Stimulated activated CD8-positive, alpha-beta memory T cell treated with anti-CD3 and anti-CD28 coated beads, Interleukin-7, amount 100 ng/mL, for 4 hours (primary cell): ENCODE results near the gene FBLIM1.
"Not testable (repeated sequence)": the region's sequence is repeated elsewhere in the genome, so short reads cannot be mapped to it uniquely, and the experiment has no call there.

Source experiments
- DNase-seq, 2 donors: peaks; one replicate each; pipeline ENCODE4 v3.0.0-alpha.2; 2020; ENCODE audit warnings: low read depth in 2 of 2

The FBLIM1 gene

DNA sequence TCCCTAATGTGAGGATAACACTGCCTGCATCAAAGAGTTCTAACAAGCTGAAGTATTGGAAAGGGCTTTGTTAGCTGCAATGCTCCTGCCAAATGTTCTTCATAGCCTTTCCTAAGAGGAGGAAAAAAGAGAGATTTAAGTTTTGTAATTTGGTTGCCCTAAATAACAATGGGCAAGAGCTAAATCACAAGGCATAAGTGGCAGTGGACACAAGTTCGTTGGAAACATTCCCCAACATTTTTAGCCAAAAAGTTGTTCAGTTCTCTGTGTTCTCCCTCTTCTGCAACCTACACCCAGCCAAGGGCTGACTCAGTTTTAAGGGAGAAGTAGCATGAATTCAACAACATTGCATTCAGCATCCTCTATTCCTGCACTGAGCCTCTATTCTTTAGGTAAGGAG, 51.5 kb downstream of the FBLIM1 start:
- no peak for DNase-seq

DNA sequence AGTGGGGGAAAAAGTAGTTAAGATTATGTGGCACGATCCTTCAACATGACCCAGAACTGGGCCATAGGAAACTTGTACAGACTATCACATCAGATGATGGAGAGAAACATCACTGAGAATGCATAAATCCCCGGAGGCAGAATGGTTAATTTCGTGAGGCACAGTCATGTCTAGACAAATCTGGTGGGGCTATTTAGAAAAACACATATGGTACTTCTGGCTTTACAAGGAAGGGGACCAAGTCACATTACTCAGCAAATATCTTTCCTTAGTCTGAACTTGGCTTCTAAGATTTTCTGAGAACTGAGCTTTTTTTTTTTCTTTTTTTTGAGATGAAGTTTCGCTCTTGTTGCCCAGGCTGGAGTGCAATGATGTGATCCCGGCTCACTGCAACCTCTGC, 58.1 kb downstream of the FBLIM1 start:
- DNase-seq = no peak

DNA sequence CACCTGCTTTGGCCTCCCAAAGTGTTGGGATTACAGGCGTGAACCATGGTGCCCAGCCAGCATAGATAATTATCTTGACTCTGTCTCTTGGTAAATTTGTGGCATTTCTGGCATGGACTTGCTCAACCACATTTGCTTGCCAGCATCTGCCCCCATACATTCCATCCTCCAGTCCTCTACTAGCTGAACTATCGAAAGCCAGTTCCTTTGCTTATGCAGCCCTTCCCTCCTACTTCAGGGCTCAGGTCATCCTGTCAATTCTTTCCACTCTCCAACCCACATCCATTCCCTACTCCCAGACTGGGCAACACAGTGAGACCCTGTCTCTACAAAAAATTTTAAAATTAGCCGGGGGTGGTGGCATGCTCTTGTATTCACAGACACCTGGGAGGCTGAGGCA, 61.9 kb downstream of the FBLIM1 start:
- no peak for DNase-seq

DNA sequence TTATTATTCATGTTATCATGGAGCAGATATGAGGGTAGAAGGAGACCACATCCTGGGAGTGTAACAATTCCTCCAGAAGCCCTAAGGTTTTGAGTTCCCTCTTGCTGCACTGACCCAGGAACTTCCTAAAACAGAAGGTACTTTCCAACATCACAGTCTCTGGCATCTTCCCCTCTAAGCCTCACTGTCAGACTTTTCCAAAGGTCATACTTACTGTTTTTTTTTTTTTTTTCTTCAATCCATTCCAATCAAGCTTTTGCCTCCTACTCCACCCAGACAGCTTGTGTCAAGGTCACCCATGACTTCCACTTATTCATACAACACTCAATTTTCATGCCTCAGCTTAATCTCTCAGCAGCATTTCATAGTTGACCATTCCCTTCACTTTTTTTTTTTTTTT, 67.2 kb downstream of the FBLIM1 start:
- no peak for DNase-seq

DNA sequence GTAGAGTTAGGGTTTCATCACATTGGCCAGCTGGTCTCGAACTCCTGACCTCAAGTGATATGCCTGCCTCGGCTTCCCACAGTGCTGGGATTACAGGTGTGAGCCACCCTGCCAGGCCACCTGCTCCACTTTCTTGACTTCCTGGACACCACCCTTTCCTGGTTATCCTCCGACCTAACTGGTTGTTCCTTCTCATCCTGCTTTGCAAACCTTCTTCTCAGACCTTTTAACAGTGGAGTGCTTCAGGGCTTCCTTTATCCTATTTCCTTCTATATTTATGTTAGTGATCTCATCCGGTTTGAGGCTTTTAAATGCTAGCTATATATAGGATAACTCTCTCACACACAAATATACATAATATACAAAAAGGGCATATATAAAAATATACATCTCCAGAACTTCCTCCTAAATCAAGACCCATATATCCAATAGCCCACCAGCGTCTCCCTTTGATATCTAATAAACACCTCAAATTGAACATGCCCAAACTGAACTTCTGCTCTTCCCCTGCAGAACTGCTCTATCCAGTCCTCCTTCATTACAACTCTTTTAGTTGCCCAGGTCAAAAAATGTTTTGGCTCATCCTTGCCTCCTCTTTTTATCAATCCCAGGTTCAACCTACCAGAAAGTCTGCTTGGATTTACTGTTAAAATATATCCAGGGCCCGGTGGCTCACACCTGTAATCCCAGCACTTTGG, 68.4 kb downstream of the FBLIM1 start:
- no peak for DNase-seq

DNA sequence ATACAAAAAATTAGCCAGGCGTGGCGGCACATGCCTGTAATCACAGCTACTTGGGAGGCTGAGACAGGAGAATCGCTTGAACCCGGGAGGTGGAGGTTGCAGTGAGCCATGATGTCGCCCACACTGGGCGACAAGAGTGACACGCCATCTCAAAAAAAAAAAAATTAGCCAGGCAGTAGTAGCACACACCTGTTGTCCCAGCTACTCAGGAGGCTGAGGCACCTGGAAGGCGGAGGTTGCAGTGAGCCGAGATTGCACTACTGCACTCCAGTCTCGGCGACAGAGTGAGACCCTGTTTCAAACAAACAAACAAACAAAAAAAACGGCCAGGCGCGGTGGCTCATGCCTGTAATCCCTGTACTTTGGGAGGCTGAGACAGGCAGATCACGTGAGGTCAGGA, 69.0 kb downstream of the FBLIM1 start:
- DNase-seq = not testable (repeated sequence)

DNA sequence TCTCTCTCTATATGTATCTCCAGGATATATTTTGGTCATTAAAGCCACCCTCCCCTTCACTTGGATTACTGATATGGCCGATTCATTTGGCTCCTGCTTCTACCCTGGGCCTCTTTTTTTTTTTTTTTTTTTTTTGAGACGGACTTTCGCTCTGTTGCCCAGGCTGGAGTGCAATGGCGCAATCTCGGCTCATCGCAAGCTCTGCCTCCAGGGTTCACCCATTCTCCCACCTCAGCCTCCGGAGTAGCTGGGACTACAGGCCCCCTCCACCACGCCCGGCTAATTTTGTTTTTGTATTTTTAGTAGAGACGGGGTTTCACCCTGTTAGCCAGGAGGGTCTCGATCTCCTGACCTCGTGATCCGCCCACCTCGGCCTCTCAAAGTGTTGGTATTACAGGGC, 70.3 kb downstream of the FBLIM1 start:
- DNase-seq = not testable (repeated sequence)

DNA sequence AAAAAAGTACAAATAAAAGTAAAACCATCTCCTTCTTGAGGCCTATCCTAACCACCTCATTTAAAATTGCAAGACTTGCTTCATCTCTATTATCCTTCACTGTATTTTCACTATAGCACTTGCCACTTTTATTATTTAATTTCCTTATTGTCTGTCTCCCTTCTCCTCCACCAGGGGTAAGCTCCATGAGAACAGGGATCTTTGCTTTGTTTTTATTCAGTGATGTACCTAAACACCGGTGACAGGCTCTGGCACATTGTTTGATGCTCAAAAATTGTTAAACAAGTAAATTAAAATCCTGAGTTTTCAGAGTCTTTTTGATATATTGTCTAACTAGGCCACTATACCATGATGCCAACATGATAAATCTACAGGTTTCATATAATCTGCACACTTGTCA, 71.7 kb downstream of the FBLIM1 start:
- no peak for DNase-seq

DNA sequence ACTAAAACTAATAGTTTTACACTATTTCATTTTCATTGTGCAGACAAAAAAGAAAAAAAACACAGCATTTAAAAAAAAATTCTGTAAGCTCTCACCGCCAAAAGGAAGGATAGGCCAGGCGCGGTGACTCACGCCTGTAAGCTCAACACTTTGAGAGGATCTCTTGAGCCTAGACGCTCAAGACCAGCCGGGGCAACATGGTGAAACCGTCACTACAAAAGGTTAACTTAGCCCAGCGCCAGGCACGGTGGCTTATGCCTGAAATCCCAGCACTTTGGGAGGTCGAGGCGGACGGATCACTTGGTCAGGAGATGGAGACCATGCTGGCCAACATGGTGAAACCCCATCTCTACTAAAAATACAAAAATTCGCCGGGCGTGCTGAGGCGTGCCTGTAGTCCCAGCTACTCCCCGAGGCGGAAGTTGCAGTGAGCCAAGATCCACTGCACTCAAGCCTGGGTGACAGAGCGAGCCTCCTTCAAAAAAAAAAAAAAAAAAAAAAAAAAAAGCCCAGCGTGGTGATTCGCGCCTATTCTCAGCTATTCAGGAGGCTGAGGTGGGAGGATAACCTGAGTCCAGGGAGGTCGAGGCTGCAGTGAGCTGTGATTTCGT, 74.6 kb downstream of the FBLIM1 start:
- DNase-seq = peak; percentile 20 to 34

DNA sequence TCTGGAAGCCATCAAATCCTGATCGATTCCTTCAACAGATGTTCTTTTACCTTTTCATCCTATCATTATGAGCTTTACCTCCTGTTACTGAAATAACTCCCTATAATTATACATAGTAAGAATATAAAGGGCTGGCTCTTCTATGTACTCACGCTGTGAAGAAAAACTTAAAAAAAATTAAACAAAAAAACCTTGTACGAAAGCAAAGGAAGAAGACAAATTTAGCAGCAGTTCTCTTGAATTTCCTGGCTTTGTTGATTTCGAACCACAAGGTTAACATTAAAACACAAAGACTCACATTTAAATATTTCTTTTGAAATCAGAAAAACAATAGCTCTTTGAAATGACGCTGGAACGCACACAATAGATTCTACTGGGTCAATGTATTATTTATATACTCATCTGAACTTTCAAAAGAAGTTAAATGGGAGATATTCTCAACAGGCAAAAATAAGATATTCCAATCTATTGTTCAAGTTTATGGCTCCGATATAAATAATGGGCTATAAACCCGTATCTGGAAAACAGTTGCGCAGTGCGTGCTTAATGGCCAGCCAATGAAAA, 75.3 kb downstream of the FBLIM1 start:
- no peak for DNase-seq

DNA sequence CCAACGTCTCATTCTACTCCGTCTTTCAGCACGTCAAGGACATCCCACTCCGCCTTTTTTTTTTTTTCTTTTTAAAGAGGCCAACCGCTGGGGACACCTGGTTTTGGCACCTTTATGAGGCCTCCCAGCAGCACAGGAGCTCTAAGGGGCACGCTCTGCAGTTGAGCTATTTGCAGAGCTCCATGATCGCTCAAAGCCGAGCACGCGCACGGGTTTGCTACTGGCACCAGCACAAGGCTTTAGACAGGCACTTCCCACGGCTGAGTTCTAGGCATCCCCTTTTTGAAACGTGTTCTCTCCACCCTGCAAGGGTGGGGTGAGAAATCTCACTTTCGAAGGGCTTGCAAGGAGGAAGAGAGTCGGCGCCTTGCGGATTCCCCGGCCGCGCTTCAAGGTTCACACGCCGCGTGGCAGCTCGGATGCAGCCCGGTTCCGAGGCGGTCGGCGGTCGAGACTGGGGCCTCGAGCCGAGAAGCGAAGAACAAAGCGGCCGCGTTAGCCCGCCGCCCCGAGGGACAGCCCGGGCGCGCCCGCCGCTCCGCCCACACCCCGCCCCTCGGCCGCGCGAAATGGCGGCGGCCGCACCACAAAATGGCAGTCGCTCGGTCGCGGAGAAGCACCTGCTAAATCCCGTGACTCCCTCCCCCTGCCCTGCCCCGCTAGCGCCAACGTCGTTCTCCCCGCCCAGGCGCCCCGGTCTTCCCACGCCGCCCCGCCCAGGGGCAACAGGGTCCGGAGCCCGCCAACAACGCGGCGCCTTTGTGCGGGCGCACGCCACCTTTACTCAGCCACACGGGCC, 76.0 kb downstream of the FBLIM1 start:
- peak; percentile 81 to 89 for DNase-seq

DNA sequence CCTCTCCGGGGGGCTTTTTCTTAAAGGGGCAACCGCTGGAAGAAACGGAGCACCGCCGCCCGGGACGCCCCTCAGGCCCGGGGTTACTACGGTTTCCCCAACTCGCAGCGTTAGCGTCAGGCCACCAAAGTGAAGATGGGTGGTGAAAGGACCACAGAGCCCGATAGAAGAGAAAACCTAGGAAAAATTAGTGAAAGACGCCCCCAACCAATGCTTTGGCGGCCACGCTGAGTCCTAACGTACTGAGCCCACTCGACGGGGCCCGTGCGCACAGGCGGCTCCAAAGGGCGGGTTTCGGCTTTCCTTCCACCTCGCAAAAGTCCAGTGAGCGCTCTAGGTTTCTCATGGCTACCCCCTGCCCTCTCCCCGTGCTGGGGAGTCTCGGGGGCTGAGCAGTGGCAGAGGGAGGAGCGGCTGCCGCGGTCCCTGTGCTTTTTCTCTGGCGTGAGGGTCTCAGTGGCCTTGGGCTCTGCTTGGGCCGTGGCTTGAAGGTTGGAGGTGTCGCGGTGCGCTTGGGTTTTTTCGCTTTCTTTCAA, 76.7 kb downstream of the FBLIM1 start:
- DNase-seq = no peak

DNA sequence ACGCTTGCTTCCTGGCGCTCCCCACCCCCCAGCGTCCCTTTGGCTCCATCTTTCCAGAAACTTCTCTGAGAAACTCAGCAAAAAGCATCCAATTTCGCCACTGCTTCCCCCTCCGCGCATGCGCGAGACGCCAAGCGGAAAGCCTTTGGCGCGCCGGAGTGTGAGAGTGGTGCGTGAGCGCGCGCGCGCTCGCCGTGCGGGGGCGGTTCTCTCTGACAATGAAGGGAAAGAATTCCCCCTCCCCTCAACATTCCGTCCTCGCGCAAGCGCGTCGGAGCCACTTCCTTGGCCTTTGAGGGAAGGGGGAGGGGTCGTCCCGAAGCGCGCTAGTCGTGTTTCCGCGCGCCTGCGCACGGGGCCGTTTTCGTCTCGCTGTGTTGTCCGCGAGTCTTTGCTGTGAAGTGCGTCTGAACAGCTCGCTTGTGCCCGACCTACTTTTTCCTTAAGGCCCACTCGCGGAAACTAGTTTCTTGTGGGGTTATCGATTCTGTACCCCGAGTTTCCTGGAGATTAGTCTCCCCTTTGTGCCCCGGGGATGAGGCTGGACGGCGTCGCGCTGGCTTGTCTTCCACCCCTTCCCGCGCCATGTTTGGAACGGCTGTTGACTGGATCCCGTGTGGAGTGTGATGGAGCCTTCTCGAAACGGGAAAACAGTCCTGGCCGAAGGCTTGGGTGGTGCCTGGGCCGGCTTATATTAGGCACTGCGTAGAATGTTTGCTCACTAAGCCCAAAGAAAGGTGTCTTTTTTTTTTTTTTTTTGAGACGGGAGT, 77.3 kb downstream of the FBLIM1 start:
- DNase-seq = peak; percentile 99 to 100
